ENCODE results near the gene SGMS1. TPM values are rescaled to one million over a fixed set of nuclear protein-coding genes. Genes with fewer than 3 reads are reported as not detected.

The SGMS1 gene
- total RNA-seq, 4 donors from 2014 or later, result 153 to 235 (median 186) TPM

GRCh38 chr10:50402466-50402865, 221.3 kb downstream of the SGMS1 start:
- 91 to 96% methylated on average over 1 of the region's 1 CpG for WGBS, 2 donors

GRCh38 chr10:50400694-50401093, 223.1 kb downstream of the SGMS1 start:
- WGBS, 2 donors, result 80 to 81% methylated on average over 3 of the region's 3 CpGs
- intact Hi-C loops (cut with DNase I; ENCODE audit: low total_unique reads), result no loop called here
- no peak for DNase-seq (ENCODE audit: low spot score in 2 of 2)
- H3K4me3 ChIP-seq (ENCODE audit: low read depth, poor library complexity, severe bottlenecking), result no peak overlapping the region
- TF ChIP-seq CTCF (IDR thresholded peaks at IDR 0.05) (no peak), POLR2A (IDR thresholded peaks at IDR 0.05) (no peak)

More at GRCh38 chr10:50402466-50402865, 221.3 kb downstream of the SGMS1 start:
- intact Hi-C loops (cut with DNase I; ENCODE audit: low total_unique reads), result no loop called here
- no peak overlapping the region for H3K4me3 ChIP-seq (ENCODE audit: low read depth, poor library complexity, severe bottlenecking)
- DNase-seq (ENCODE audit: low spot score in 2 of 2), result no peak
- no peak for TF ChIP-seq POLR2A (IDR thresholded peaks at IDR 0.05)
- no peak for TF ChIP-seq CTCF (IDR thresholded peaks at IDR 0.05)

- 67 to 72% methylated on average over 4 of the region's 4 CpGs for WGBS, 2 donors
- intact Hi-C loops (cut with DNase I; ENCODE audit: low total_unique reads), result no loop called here
- TF ChIP-seq CTCF (IDR thresholded peaks at IDR 0.05) (no peak), POLR2A (IDR thresholded peaks at IDR 0.05) (no peak)
- H3K4me3 ChIP-seq (ENCODE audit: low read depth, poor library complexity, severe bottlenecking), result no peak overlapping the region
- DNase-seq (ENCODE audit: low spot score in 2 of 2), result no peak
Measured at GRCh38 chr10:50398823-50399222, 224.9 kb downstream of the SGMS1 start.

GRCh38 chr10:50398381-50398780, 225.4 kb downstream of the SGMS1 start:
- no peak for DNase-seq (ENCODE audit: low spot score in 2 of 2)
- no peak overlapping the region for H3K4me3 ChIP-seq (ENCODE audit: low read depth, poor library complexity, severe bottlenecking)
- TF ChIP-seq POLR2A (IDR thresholded peaks at IDR 0.05), result no peak
- no peak for TF ChIP-seq CTCF (IDR thresholded peaks at IDR 0.05)
- intact Hi-C loops (cut with DNase I; ENCODE audit: low total_unique reads), result no loop called here
- WGBS, 2 donors, result 32 to 37% methylated on average over 2 of the region's 2 CpGs

GRCh38 chr10:50397312-50398140, 226.2 kb downstream of the SGMS1 start:
- WGBS, 2 donors, result 75 to 85% methylated on average over 8 of the region's 8 CpGs
- intact Hi-C loops (cut with DNase I; ENCODE audit: low total_unique reads), result no loop called here
- no peak overlapping the region for H3K4me3 ChIP-seq (ENCODE audit: low read depth, poor library complexity, severe bottlenecking)
- TF ChIP-seq CTCF (IDR thresholded peaks at IDR 0.05), result no peak
- no peak for TF ChIP-seq POLR2A (IDR thresholded peaks at IDR 0.05)
- no peak for DNase-seq (ENCODE audit: low spot score in 2 of 2)
